PFSK-1 (cell line): Measurements from ENCODE around the gene AMBRA1.

Source experiments
- POLR2AphosphoS5 ChIP-seq: IDR thresholded peaks from 2 replicates; pipeline ENCODE4 v1.6.1; 2012; ENCODE audit warnings: low read depth, mild to moderate bottlenecking, control low read depth, low read length, moderate library complexity
- SIN3A ChIP-seq: IDR thresholded peaks from 2 replicates; pipeline ENCODE4 v1.6.1; 2012; ENCODE audit warnings: mild to moderate bottlenecking, low read length, moderate library complexity, borderline replicate concordance; ENCODE audit not compliant: insufficient read depth
- TAF1 ChIP-seq: IDR thresholded peaks from 2 replicates; pipeline ENCODE4 v1.6.1; 2012; ENCODE audit warnings: low read length, control low read depth, borderline replicate concordance; ENCODE audit not compliant: insufficient read depth
- TF ChIP-seq, protein P1 (sequence below), 2 experiments: IDR thresholded peaks; 2 replicates each; pipeline versions ENCODE4 v1.6.1 to v1.8.0; 2011 to 2012; ENCODE audit warnings: low read depth in 2 of 2, low read length in 2 of 2, control low read depth in 1 of 2, inconsistent platforms in 1 of 2, mild to moderate bottlenecking in 1 of 2, moderate library complexity in 1 of 2; ENCODE audit not compliant: insufficient read depth in 1 of 2

DNA sequence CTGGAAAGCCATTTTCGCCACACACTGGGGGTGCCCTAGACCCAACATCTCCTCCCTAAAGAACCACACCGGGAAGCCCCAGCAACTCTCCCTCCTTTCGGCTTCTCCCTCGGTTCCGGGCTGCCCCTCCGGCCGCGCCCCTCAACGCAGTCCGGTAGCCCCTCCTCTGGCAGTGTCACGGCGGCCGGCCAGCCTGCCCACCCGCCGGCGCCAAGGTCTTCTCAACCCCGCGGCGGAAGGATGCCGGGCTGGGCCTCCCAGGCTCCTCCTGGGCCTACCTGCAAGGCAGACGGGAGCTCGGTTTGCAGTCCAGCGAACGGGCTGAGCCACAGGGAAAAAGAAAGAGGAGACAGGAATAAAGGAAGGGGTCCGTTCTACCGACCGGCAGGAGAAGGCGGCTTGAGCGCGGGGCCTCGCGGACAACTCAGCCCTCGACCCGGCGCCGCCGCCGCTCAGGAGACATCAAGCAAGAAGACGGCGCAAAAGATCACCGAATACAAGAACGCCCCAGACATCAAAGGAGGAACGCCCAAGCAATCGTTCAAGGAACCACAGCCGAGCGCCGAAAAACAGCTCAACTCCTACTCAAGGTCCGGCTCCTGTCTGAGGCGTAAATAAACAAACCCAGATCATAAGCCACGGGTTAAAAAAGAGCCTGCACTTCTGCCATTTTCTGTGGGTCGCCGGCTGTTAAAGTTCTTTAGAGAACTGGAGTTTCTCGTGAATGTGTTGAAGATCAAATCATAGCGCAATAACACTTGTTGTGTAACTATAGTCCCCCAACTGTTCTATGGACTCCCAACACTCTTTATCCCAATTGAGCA is at the start of gene AMBRA1:
- TF ChIP-seq POLR2AphosphoS5 (peak; percentile 84), TAF1 (peak; percentile 86; the same call in 1 of the 2 replicates), SIN3A (peak; percentile 91)
- TF ChIP-seq, protein P1, sequence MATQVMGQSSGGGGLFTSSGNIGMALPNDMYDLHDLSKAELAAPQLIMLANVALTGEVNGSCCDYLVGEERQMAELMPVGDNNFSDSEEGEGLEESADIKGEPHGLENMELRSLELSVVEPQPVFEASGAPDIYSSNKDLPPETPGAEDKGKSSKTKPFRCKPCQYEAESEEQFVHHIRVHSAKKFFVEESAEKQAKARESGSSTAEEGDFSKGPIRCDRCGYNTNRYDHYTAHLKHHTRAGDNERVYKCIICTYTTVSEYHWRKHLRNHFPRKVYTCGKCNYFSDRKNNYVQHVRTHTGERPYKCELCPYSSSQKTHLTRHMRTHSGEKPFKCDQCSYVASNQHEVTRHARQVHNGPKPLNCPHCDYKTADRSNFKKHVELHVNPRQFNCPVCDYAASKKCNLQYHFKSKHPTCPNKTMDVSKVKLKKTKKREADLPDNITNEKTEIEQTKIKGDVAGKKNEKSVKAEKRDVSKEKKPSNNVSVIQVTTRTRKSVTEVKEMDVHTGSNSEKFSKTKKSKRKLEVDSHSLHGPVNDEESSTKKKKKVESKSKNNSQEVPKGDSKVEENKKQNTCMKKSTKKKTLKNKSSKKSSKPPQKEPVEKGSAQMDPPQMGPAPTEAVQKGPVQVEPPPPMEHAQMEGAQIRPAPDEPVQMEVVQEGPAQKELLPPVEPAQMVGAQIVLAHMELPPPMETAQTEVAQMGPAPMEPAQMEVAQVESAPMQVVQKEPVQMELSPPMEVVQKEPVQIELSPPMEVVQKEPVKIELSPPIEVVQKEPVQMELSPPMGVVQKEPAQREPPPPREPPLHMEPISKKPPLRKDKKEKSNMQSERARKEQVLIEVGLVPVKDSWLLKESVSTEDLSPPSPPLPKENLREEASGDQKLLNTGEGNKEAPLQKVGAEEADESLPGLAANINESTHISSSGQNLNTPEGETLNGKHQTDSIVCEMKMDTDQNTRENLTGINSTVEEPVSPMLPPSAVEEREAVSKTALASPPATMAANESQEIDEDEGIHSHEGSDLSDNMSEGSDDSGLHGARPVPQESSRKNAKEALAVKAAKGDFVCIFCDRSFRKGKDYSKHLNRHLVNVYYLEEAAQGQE (IDR thresholded peaks at IDR 0.05; ENCODE audit: insufficient read depth in 1 of 2, low read depth in 2 of 2, low read length in 2 of 2): 0 out of 4 replicates have a peak, but pooled peaks of 1 of the 2 experiments have one; percentile 62
